A673 (cell line): Measurements from ENCODE around the gene TUBA4B.
"Not testable (repeated sequence)": the region's sequence is repeated elsewhere in the genome, so short reads cannot be mapped to it uniquely, and the experiment has no call there.

Experiments
- EZH2 ChIP-seq: fragments of 200-600 bp; sonication (generic); IDR thresholded peaks from 2 replicates; pipeline ENCODE4 v1.6.1; 2017; ENCODE audit warnings: borderline replicate concordance, low read depth, mild to moderate bottlenecking, mixed read lengths, antibody characterized with exemption, low read length; ENCODE audit not compliant: poor library complexity, severe bottlenecking
- TF ChIP-seq, protein P1 (sequence below): fragments of 300-800, 200-600 bp; sonication (generic); conservative IDR thresholded peaks from 2 replicates; pipeline ENCODE4 v1.5.1; 2017; ENCODE audit warnings: low read depth, mild to moderate bottlenecking, antibody characterized with exemption, low read length, moderate library complexity, mixed read lengths

DNA sequence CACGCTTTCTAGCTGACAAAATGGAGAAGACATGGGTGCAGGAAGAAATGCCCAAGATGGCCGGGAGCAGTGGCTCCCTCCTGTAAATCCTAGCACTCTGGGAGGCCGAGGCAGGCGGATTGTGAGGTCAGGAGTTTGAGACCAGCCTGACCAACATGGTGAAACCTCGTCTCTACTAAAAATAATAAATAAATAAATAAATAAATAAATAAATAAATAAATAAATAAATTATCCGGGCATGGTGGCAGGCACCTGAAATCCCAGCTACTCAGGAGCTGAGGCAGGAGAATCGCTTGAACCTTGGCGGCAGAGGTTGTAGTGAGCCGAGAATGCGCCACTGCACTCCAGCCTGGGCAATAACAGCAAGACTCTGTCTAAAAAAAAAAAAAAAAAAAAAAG lies 5.9 kb downstream of the TUBA4B start:
- TF ChIP-seq, protein P1, sequence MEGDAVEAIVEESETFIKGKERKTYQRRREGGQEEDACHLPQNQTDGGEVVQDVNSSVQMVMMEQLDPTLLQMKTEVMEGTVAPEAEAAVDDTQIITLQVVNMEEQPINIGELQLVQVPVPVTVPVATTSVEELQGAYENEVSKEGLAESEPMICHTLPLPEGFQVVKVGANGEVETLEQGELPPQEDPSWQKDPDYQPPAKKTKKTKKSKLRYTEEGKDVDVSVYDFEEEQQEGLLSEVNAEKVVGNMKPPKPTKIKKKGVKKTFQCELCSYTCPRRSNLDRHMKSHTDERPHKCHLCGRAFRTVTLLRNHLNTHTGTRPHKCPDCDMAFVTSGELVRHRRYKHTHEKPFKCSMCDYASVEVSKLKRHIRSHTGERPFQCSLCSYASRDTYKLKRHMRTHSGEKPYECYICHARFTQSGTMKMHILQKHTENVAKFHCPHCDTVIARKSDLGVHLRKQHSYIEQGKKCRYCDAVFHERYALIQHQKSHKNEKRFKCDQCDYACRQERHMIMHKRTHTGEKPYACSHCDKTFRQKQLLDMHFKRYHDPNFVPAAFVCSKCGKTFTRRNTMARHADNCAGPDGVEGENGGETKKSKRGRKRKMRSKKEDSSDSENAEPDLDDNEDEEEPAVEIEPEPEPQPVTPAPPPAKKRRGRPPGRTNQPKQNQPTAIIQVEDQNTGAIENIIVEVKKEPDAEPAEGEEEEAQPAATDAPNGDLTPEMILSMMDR: not testable (repeated sequence)
- TF ChIP-seq EZH2: not testable (repeated sequence)
